ENCODE results near the gene TP53INP2. TPM values are rescaled to one million over a fixed set of nuclear protein-coding genes. Genes with fewer than 3 reads are reported as not detected.

The TP53INP2 gene
- total and polyA plus RNA-seq, 2 of the 4 experiments (the other 2 are of a cell fraction): 1.3 to 7.4 TPM

DNA sequence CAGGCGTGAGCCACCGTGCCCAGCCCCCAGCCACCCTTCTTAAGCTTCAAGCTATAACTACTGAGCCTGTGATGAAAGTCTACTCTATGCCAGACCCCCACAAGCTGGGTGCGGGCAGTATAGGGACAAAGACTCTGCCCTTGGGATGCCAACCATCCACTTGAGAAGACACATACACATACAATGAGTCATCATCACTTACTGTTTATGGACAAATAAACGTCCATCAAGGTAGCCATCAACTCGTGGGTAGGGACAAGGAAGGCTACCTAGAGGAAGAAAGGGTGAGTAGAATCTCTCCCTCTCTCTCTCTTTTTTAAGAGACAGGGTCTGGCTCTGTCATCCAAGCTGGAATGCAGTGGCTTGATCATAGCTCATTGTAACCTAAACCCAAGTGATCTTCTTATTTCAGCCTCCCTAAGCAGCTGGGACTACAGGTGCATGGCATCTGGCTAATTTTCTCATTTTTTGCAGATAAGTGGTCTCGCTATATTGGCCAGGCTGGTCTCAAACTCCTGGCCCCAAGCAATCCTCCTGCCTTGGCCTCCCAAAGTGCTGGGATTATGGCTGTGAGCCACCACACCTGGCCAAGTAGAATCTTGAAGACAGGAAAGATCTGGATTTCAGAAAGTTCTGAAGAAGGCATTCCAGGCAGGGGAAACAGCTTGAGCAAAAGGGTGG lies 2.6 kb upstream of the TP53INP2 start:
- no peak overlapping the region for H3K56ac ChIP-seq (ENCODE audit: extremely low read depth, insufficient read depth, low read length)
- no peak overlapping the region for H3K27ac ChIP-seq (ENCODE audit: insufficient read depth, low read length)
- ChIA-PET POLR2A (ENCODE audit: unreplicated experiment) (no interaction called here), CTCF (no interaction called here)
- BruUV-seq (replicated peaks): no TSS peak
- H3K4ac ChIP-seq (ENCODE audit: low read depth, low read length): no peak overlapping the region
- H3K14ac ChIP-seq (replicated peaks; ENCODE audit: low read depth, low read length): no peak overlapping the region
- WGBS, 2 experiments (ENCODE audit: extremely low coverage in 2 of 2, insufficient read length in 1 of 2): no CpG with 5 or more reads among the region's 6 CpGs
- TF ChIP-seq MXI1 (IDR thresholded peaks at IDR 0.05; ENCODE audit: borderline replicate concordance, low read depth, low read length) (no peak), CEBPB (IDR thresholded peaks at IDR 0.05; ENCODE audit: low read depth, low read length) (no peak), RAD21 (IDR thresholded peaks at IDR 0.05; ENCODE audit: low read length) (no peak), CHD1 (IDR thresholded peaks at IDR 0.05; ENCODE audit: low read depth, low read length) (no peak), BHLHE40 (IDR thresholded peaks at IDR 0.05; ENCODE audit: low read depth, low read length) (no peak), RCOR1 (IDR thresholded peaks at IDR 0.05; ENCODE audit: insufficient replicate concordance, low read length) (no peak), NFE2L2 (IDR thresholded peaks at IDR 0.05; ENCODE audit: low read depth, low read length) (no peak), FOS (IDR thresholded peaks at IDR 0.05; ENCODE audit: low read depth, low read length) (no peak), SMC3 (IDR thresholded peaks at IDR 0.05; ENCODE audit: low read depth, low read length) (no peak), POLR2A (IDR thresholded peaks at IDR 0.05; ENCODE audit: low read depth, low read length) (no peak)
- TF ChIP-seq, protein P1, sequence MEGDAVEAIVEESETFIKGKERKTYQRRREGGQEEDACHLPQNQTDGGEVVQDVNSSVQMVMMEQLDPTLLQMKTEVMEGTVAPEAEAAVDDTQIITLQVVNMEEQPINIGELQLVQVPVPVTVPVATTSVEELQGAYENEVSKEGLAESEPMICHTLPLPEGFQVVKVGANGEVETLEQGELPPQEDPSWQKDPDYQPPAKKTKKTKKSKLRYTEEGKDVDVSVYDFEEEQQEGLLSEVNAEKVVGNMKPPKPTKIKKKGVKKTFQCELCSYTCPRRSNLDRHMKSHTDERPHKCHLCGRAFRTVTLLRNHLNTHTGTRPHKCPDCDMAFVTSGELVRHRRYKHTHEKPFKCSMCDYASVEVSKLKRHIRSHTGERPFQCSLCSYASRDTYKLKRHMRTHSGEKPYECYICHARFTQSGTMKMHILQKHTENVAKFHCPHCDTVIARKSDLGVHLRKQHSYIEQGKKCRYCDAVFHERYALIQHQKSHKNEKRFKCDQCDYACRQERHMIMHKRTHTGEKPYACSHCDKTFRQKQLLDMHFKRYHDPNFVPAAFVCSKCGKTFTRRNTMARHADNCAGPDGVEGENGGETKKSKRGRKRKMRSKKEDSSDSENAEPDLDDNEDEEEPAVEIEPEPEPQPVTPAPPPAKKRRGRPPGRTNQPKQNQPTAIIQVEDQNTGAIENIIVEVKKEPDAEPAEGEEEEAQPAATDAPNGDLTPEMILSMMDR (conservative IDR thresholded peaks at IDR 0.05; ENCODE audit: low read depth, low read length): no peak
- intact Hi-C loops (cut with micrococcal nuclease) (loop anchor here (5.0 kb wide), 1 partner anchor 144 kb away; the partner anchor contains the start of gene MAP1LC3A), dilution Hi-C loops (cut with HindIII; ENCODE audit: low sequenced_read_pairs, unreplicated experiment) (no loop called here), in situ Hi-C loops (cut with MboI; ENCODE audit: low sequenced_read_pairs) (no loop called here)
- H3K9me3 ChIP-seq (ENCODE audit: control insufficient read depth, insufficient read depth, low read length): no peaks in the 10 kb centered on the region
- H2BK20ac ChIP-seq (ENCODE audit: low read depth, low read length): no peak overlapping the region
- peaks cover 9% of the 10 kb centered on the region; the same call in 1 of the 2 replicates for H3K9me1 ChIP-seq (ENCODE audit: insufficient read depth, low read length)
- no peak overlapping the region for H3K18ac ChIP-seq (ENCODE audit: low read depth, low read length)
- peaks cover 8% of the 10 kb centered on the region for H3K4me1 ChIP-seq (ENCODE audit: control insufficient read depth, insufficient read depth, low read length)
- H3K4me2 ChIP-seq (ENCODE audit: low read depth, low read length): no peak overlapping the region
- H2AFZ ChIP-seq (replicated peaks; ENCODE audit: low read length, poor library complexity): no peak overlapping the region
- H2BK5ac ChIP-seq (ENCODE audit: low read depth, low read length, poor library complexity, severe bottlenecking): no peak overlapping the region
- no peak overlapping the region for H3K9ac ChIP-seq (ENCODE audit: low read depth, low read length)
- no peak overlapping the region for H2BK120ac ChIP-seq (ENCODE audit: low read depth, low read length)
- no peaks in the 10 kb centered on the region for H3K36me3 ChIP-seq (ENCODE audit: control insufficient read depth, insufficient read depth, low read length)
- DNase-seq (no peak), ATAC-seq (ENCODE audit: low read depth) (no peak)
- no peak overlapping the region for H2AK9ac ChIP-seq (replicated peaks; ENCODE audit: low read depth, low read length, poor library complexity)
- H2AK5ac ChIP-seq (ENCODE audit: low read depth, low read length): no peak overlapping the region
- no peak overlapping the region for H2BK15ac ChIP-seq (ENCODE audit: low read depth, low read length)
- no peak overlapping the region for H3K23ac ChIP-seq (ENCODE audit: low read depth, low read length)
- H4K8ac ChIP-seq (ENCODE audit: low read depth in 2 of 2, low read length in 2 of 2): no peak overlapping the region
- H4K91ac ChIP-seq (ENCODE audit: insufficient read depth, low read depth, low read length): no peak overlapping the region
- peaks cover 9% of the 10 kb centered on the region; the same call in 1 of the 2 replicates for H3K27me3 ChIP-seq (ENCODE audit: control insufficient read depth, insufficient read depth, low read length)
- H3K79me1 ChIP-seq (ENCODE audit: low read depth in 1 of 2, low read length in 2 of 2): peaks cover 0 to 27% of the 10 kb centered on the region in 2 experiments; a peak in 2 of 4 replicates
- H4K5ac ChIP-seq (ENCODE audit: low read depth, low read length): no peak overlapping the region
- 0 out of 2 replicates have a peak, but pooled peaks cover 3% of the 10 kb centered on the region for H4K20me1 ChIP-seq (ENCODE audit: insufficient read depth, low read length)
- H3K4me3 ChIP-seq (ENCODE audit: insufficient read depth, low read depth, low read length): no peak overlapping the region
